Measurements from ENCODE around the gene WDR4. TPM values are rescaled to one million over a fixed set of nuclear protein-coding genes. Genes with fewer than 3 reads are reported as not detected.
A peak's percentile ranks its signal among the peaks of the same experiment; 100 is the strongest.

Gene WDR4
- total RNA-seq, 3 donors from 2014 or later = 16.1 to 16.7 (median 16.5) TPM

- Histone ChIP-seq H3K4me3 (no peak overlapping the region), H3K36me3 (ENCODE audit: low read depth) (no peaks in the 10 kb centered on the region), H3K4me1 (ENCODE audit: low read depth) (no peaks in the 10 kb centered on the region), H3K9me3 (no peaks in the 10 kb centered on the region)
- DNase-seq (peak in 2 of 3 donors; percentile 48 to 70), ATAC-seq (peak; percentile 79)
- intact Hi-C loops (cut with DNase I, micrococcal nuclease) = no loop called here
- TF ChIP-seq CTCF (IDR thresholded peaks at IDR 0.05) = no peak
Measured at GRCh38 chr21:42862774-42863503, 16.4 kb downstream of the WDR4 start.

GRCh38 chr21:42861848-42862400 lies 17.4 kb downstream of the WDR4 start:
- no peaks in the 10 kb centered on the region for H3K9me3 ChIP-seq
- intact Hi-C loops (cut with DNase I, micrococcal nuclease) = no loop called here
- H3K4me3 ChIP-seq = no peak overlapping the region
- H3K36me3 ChIP-seq (ENCODE audit: low read depth) = no peaks in the 10 kb centered on the region
- H3K4me1 ChIP-seq (ENCODE audit: low read depth) = no peaks in the 10 kb centered on the region
- ATAC-seq (no peak), DNase-seq (no peak)
- TF ChIP-seq CTCF (IDR thresholded peaks at IDR 0.05) = no peak

- Histone ChIP-seq H3K9me3 (no peaks in the 10 kb centered on the region), H3K4me1 (ENCODE audit: low read depth) (no peaks in the 10 kb centered on the region), H3K36me3 (ENCODE audit: low read depth) (no peaks in the 10 kb centered on the region), H3K4me3 (no peak overlapping the region)
- DNase-seq (no peak), ATAC-seq (no peak)
- TF ChIP-seq CTCF (IDR thresholded peaks at IDR 0.05) = no peak
- intact Hi-C loops (cut with DNase I, micrococcal nuclease) = no loop called here
Measured at GRCh38 chr21:42861311-42861847, 18.0 kb downstream of the WDR4 start.

- no peaks in the 10 kb centered on the region for H3K9me3 ChIP-seq
- ATAC-seq = no peak
- H3K4me1 ChIP-seq (ENCODE audit: low read depth) = no peaks in the 10 kb centered on the region
- H3K36me3 ChIP-seq (ENCODE audit: low read depth) = no peaks in the 10 kb centered on the region
- H3K4me3 ChIP-seq = no peak overlapping the region
- intact Hi-C loops (cut with DNase I, micrococcal nuclease) = no loop called here
- DNase-seq = no peak
- TF ChIP-seq CTCF (IDR thresholded peaks at IDR 0.05) = no peak
Measured at GRCh38 chr21:42860345-42860744, 19.0 kb downstream of the WDR4 start.

- ATAC-seq = no peak
- H3K4me3 ChIP-seq = no peak overlapping the region
- no peaks in the 10 kb centered on the region for H3K36me3 ChIP-seq (ENCODE audit: low read depth)
- no peak for DNase-seq
- no peaks in the 10 kb centered on the region for H3K9me3 ChIP-seq
- intact Hi-C loops (cut with DNase I, micrococcal nuclease) = no loop called here
- no peak for TF ChIP-seq CTCF (IDR thresholded peaks at IDR 0.05)
- H3K4me1 ChIP-seq (ENCODE audit: low read depth) = no peaks in the 10 kb centered on the region
Measured at GRCh38 chr21:42859891-42860230, 19.5 kb downstream of the WDR4 start.
